Ovary (tissue), 9 donors: ENCODE results near the gene KCNK4. TPM values are rescaled to one million over a fixed set of nuclear protein-coding genes. Genes with fewer than 3 reads are reported as not detected.

ENCODE experiments used
- DNase-seq, 5 donors: peaks; one replicate each; pipeline ENCODE4 v3.0.0-alpha.2; 2019 to 2020
- H3K27ac ChIP-seq, 2 donors: fragments of 200-600 bp; one replicate each; pipeline versions ENCODE4 v1.5.1 to v1.8.0; 2019 to 2022
- H3K27me3 ChIP-seq: fragments of 200-600 bp; one replicate; pipeline ENCODE4 v1.8.0; 2022
- H3K36me3 ChIP-seq: fragments of 200-600 bp; sonication (generic); one replicate; pipeline ENCODE4 v1.5.1; 2019
- H3K4me1 ChIP-seq: one replicate; pipeline ENCODE4 v1.8.1; 2013; ENCODE audit warnings: mild to moderate bottlenecking, moderate library complexity; ENCODE audit not compliant: insufficient read depth
- H3K4me3 ChIP-seq: fragments of 200-600 bp; sonication (generic); one replicate; pipeline ENCODE4 v1.5.1; 2017
- H3K9me3 ChIP-seq, 2 donors: fragments of 200-600 bp in 1 of 2; sonication (generic) in 1 of 2; one replicate each; pipeline versions ENCODE4 v1.5.1 to v1.8.1; 2013 to 2019; ENCODE audit warnings: mild to moderate bottlenecking in 1 of 2, moderate library complexity in 1 of 2
- CTCF ChIP-seq, 3 donors: fragments of 450-650 bp in 2 of 3; fragments of 200-600 bp in 1 of 3; IDR thresholded peaks; one replicate each; pipeline versions ENCODE4 v1.5.1 to v1.8.0; 2016 to 2022; ENCODE audit warnings: antibody characterized with exemption in 3 of 3, mild to moderate bottlenecking in 1 of 3
- EP300 ChIP-seq: sonication (generic); formaldehyde crosslinking; IDR thresholded peaks from one replicate; pipeline ENCODE4 v1.6.1; 2017; ENCODE audit warnings: antibody characterized with exemption
- POLR2A ChIP-seq: fragments of 450-650 bp; IDR thresholded peaks from one replicate; pipeline ENCODE4 v1.6.1; 2017; ENCODE audit warnings: antibody characterized with exemption, mild to moderate bottlenecking, moderate library complexity
- WGBS, 3 donors: extraction: QIAGEN DNeasy Blood & Tissue Kit in 1 of 3; methylation state at CpG; one replicate each; pipeline versions ENCODE4 v1.1.5 to v1.1.7; 2013 to 2017; 5-methylcytosine and 5-hydroxymethylcytosine counted together
- intact Hi-C, 4 donors: fragments of 100-400 bp; cut with DNase I; formaldehyde crosslinking; loops; one replicate each; pipeline versions ENCODE4 v1.11.0 to v1.15.1; 2022 to 2023
- polyA plus RNA-seq, 2 donors: library from polyadenylated mRNA; stranded (reverse); fragments of 200-250 nt in 1 of 2; fragments of 350-450 nt in 1 of 2; fragmentation: Illumina TruSeq in 1 of 2; extraction: RNeasy Lipid Tissue Mini Kit (QIAGEN cat#74804) in 1 of 2; gene quantifications; one replicate each; pipeline ENCODE4 v1.2.3, GENCODE V29; 2013 to 2014
- total RNA-seq, 7 donors: library from RNA; depleted of rRNA in 2 of 7; stranded (reverse); fragments of >200 nt in 2 of 7; fragmentation: NEBNext Ultra II Directional in 3 of 7; extraction: Animal tissue kit (Norgen Biotek cat#: 25700) in 3 of 7; gene quantifications; one replicate each; pipeline versions ENCODE4 v1.1.0 to v1.2.4, GENCODE V29; 2016 to 2023
- donor health status: DM: no; HTN: no; CAD: no; lungs with moderate emphysema.
- donor health status: DM: no; HTN: no; CAD: no.
- donor health status: Bipolar disorder and iron deficiency.
- donor health status: DM: yes; HTN: yes; CAD: no.
- donor health status: DM: no; HTN: no; CAD: no.
- donor health status: DM: yes; HTN: yes; CAD: no.

The KCNK4 gene
- total and polyA plus RNA-seq, 9 donors, result not detected

DNA sequence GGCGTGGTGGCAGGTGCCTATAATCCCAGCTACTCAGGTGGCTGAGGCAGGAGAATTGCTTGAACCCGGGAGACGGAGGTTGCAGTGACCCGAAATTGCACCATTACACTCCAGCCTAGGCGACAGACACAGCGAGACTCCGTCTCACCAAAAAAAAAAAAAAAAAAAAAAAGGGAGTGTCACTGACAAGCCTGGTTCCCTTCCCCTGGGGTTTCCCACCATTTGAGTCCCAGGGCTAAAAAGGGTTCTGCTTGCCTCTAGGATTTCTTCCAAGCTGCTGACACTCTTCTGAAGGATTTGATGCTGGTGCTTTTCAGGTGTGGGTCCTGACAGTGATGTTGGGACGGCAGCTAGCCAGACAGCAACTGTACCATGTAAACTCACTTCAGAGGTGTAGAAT lies 47.6 kb downstream of the KCNK4 start:
- intact Hi-C loops, result no loop called here
- no peaks in the 10 kb centered on the region for H3K36me3 ChIP-seq
- DNase-seq, result no peak
- TF ChIP-seq CTCF (IDR thresholded peaks at IDR 0.05) (no peak), POLR2A (no peak), EP300 (no peak)
- WGBS, 3 donors, result 82 to 86% (median 84%) methylated on average over 8 of the region's 8 CpGs
- H3K27ac ChIP-seq, result no peak overlapping the region
- H3K4me3 ChIP-seq, result no peak overlapping the region
- no peaks in the 10 kb centered on the region for H3K9me3 ChIP-seq
- no peaks in the 10 kb centered on the region for H3K27me3 ChIP-seq
- H3K4me1 ChIP-seq, result peaks cover 2% of the 10 kb centered on the region

GRCh38 chr11:64339286-64339685 lies 48.2 kb downstream of the KCNK4 start:
- Histone ChIP-seq H3K27me3 (no peaks in the 10 kb centered on the region), H3K4me1 (peaks cover 2% of the 10 kb centered on the region), H3K36me3 (no peaks in the 10 kb centered on the region), H3K27ac (no peak overlapping the region), H3K9me3 (no peaks in the 10 kb centered on the region), H3K4me3 (no peak overlapping the region)
- 46 to 54% (median 51%) methylated on average over 4 of the region's 4 CpGs for WGBS, 3 donors
- TF ChIP-seq POLR2A (no peak), EP300 (no peak), CTCF (IDR thresholded peaks at IDR 0.05) (no peak)
- no peak for DNase-seq
- intact Hi-C loops, result no loop called here

DNA sequence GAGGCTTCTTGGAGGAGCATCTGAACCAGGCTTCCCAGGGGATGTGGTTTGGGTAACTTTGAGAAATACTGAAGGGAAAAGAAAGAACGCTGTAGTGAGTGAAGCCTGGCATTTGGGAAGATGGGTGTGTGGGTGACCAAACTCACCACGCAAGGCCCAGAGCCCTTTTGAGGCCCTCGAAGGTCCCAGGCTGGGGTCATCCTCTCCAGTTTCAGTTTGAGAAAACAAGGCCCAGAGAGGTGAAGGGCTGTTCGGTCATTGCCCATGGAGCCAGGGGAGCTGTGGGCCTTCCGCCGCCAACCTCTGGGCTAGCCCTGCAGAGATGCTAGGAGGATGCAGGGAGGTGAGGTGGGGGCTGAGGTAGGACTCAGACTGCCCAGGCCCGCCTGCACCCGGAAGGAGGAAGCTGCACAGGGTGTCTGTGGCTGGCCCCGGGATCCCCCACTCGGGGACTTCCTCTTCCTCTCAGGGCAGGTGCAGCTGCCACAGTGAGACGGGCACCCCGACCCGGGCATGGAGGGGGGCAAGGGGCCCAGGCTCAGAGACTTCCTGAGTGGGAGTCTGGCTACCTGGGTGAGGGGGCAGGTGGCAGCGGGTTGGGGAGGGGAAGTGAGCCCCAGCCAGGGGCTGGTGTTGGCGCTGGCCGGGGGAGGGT lies 48.8 kb downstream of the KCNK4 start, which contains the start of gene CCDC88B:
TSS of gene CCDC88B (plus strand) at position 451 of the 655 bp plus-strand sequence. CDS start at position 514, 63 bp downstream.
- Histone ChIP-seq H3K4me3 (no peak within 1 kb of the TSS), H3K36me3 (no peaks in the 10 kb centered on the region), H3K27me3 (no peaks in the 10 kb centered on the region), H3K4me1 (peaks cover 2% of the 10 kb centered on the region), H3K9me3 (no peaks in the 10 kb centered on the region), H3K27ac (no peak within 1 kb of the TSS)
- intact Hi-C loops, result no loop called here
- WGBS, 3 donors, result 80 to 83% (median 82%) methylated on average over 14 to 16 of the region's 16 CpGs
- TF ChIP-seq CTCF (IDR thresholded peaks at IDR 0.05), result no peak
- TF ChIP-seq EP300, result no peak
- TF ChIP-seq POLR2A, result no peak
- peak in 2 of 5 donors; percentile 21 to 45 for DNase-seq

- no peaks in the 10 kb centered on the region for H3K36me3 ChIP-seq
- WGBS, 3 donors, result 19 to 33% (median 24%) methylated on average over 28 to 33 of the region's 33 CpGs
- H3K4me1 ChIP-seq, result peaks cover 2% of the 10 kb centered on the region
- H3K27me3 ChIP-seq, result no peaks in the 10 kb centered on the region
- no peaks in the 10 kb centered on the region for H3K9me3 ChIP-seq
- intact Hi-C loops, result no loop called here
- H3K4me3 ChIP-seq, result no peak overlapping the region
- H3K27ac ChIP-seq, result no peak overlapping the region
- TF ChIP-seq EP300 (no peak), CTCF (IDR thresholded peaks at IDR 0.05) (no peak), POLR2A (no peak)
- DNase-seq, result peak in 4 of 5 donors; percentile 58 to 75 (median 66)
These were observed 49.7 kb downstream of the KCNK4 start for GRCh38 chr11:64340671-64341335.
